WTC11 (cell line): Measurements from ENCODE around the gene MLH3. TPM values are rescaled to one million over a fixed set of nuclear protein-coding genes. Genes with fewer than 3 reads are reported as not detected.

Experiments
- ATAC-seq: fragments of 200-7000 bp; cut with Tn5 transposase; 2 replicates; pipeline ENCODE4 v1.10.0; 2021; ENCODE audit warnings: mild to moderate bottlenecking, moderate library complexity
- CTCF ChIA-PET: fragments of 300-600 bp; sonication (Branson Sonifier 250); formaldehyde crosslinking; loops from one replicate; lab custom pipeline; 2021; ENCODE audit warnings: antibody characterized with exemption; lab: Charles Lee
- POLR2A ChIA-PET: fragments of 350-600 bp; sonication (Branson Sonifier 250); formaldehyde crosslinking; loops from one replicate; lab custom pipeline; 2021; ENCODE audit warnings: antibody characterized with exemption; lab: Charles Lee
- DNase-seq: peaks from one replicate; pipeline ENCODE4 v3.0.0; 2021; ENCODE audit warnings: low spot score
- H3K27ac Mint-ChIP-seq: 2 replicates; pipeline ENCODE4 v1.8.0; 2021; ENCODE audit warnings: mixed read lengths
- H3K27me3 Mint-ChIP-seq: 2 replicates; pipeline ENCODE4 v1.8.0; 2021; ENCODE audit warnings: low read depth, mild to moderate bottlenecking, moderate library complexity, mixed read lengths
- H3K36me3 Mint-ChIP-seq: 2 replicates; pipeline ENCODE4 v1.8.0; 2021; ENCODE audit warnings: mixed read lengths
- H3K4me1 Mint-ChIP-seq: 2 replicates; pipeline ENCODE4 v1.8.0; 2022; ENCODE audit warnings: mixed read lengths
- H3K4me3 Mint-ChIP-seq: 2 replicates; pipeline ENCODE4 v1.8.0; 2021; ENCODE audit warnings: mild to moderate bottlenecking, moderate library complexity, mixed read lengths
- H3K9me3 Mint-ChIP-seq: 2 replicates; pipeline ENCODE4 v1.8.0; 2021; ENCODE audit warnings: mixed read lengths
- ATF1 ChIP-seq: sonication (generic); formaldehyde crosslinking; IDR thresholded peaks from 2 replicates; pipeline ENCODE4 v1.8.1; 2023; ENCODE audit warnings: mild to moderate bottlenecking, moderate library complexity, missing genetic modification reagents
- CREM ChIP-seq: sonication (generic); formaldehyde crosslinking; IDR thresholded peaks from 2 replicates; pipeline ENCODE4 v1.8.1; 2022; ENCODE audit warnings: mild to moderate bottlenecking, missing genetic modification reagents, moderate library complexity
- GTF2I ChIP-seq: fragments of 250-450 bp; sonication (Bioruptor Pico); conservative IDR thresholded peaks from 2 replicates; pipeline ENCODE4 v1.4.0; 2021; ENCODE audit warnings: mild to moderate bottlenecking
- HMGA2 ChIP-seq: fragments of 250-450 bp; sonication (Bioruptor Pico); IDR thresholded peaks from 2 replicates; pipeline ENCODE4 v1.4.0; 2021; ENCODE audit warnings: mild to moderate bottlenecking, moderate library complexity
- MYBL2 ChIP-seq: sonication (generic); formaldehyde crosslinking; IDR thresholded peaks from 2 replicates; pipeline ENCODE4 v1.8.1; 2023; ENCODE audit warnings: mild to moderate bottlenecking, moderate library complexity, missing genetic modification reagents
- NFE2L1 ChIP-seq: sonication (generic); formaldehyde crosslinking; IDR thresholded peaks from 2 replicates; pipeline ENCODE4 v1.8.1; 2023; ENCODE audit warnings: missing genetic modification reagents
- NR1H2 ChIP-seq: sonication (generic); formaldehyde crosslinking; IDR thresholded peaks from 2 replicates; pipeline ENCODE4 v1.9.0; 2021; ENCODE audit warnings: mild to moderate bottlenecking, moderate library complexity, missing genetic modification reagents
- NR3C1 ChIP-seq: sonication (generic); formaldehyde crosslinking; conservative IDR thresholded peaks from 2 replicates; pipeline ENCODE4 v1.8.1; 2023; ENCODE audit warnings: low read depth, mild to moderate bottlenecking, missing genetic modification reagents
- RELA ChIP-seq: sonication (generic); formaldehyde crosslinking; IDR thresholded peaks from 2 replicates; pipeline ENCODE4 v1.8.1; 2022; ENCODE audit warnings: missing genetic modification reagents, mild to moderate bottlenecking, borderline replicate concordance
- SMAD3 ChIP-seq: sonication (generic); formaldehyde crosslinking; IDR thresholded peaks from 2 replicates; pipeline ENCODE4 v1.8.0; 2022; ENCODE audit warnings: missing genetic modification reagents, mild to moderate bottlenecking, borderline replicate concordance
- TEAD1 ChIP-seq: sonication (generic); formaldehyde crosslinking; IDR thresholded peaks from 2 replicates; pipeline ENCODE4 v1.8.0; 2022; ENCODE audit warnings: mild to moderate bottlenecking, missing genetic modification reagents
- USF1 ChIP-seq: sonication (generic); formaldehyde crosslinking; IDR thresholded peaks from 2 replicates; pipeline ENCODE4 v1.8.0; 2022; ENCODE audit warnings: mild to moderate bottlenecking, missing genetic modification reagents
- ZNF121 ChIP-seq: sonication (generic); formaldehyde crosslinking; IDR thresholded peaks from 2 replicates; pipeline ENCODE4 v1.8.0; 2023; ENCODE audit warnings: missing genetic modification reagents
- ZNF138 ChIP-seq: sonication (generic); formaldehyde crosslinking; conservative IDR thresholded peaks from 2 replicates; pipeline ENCODE4 v1.8.1; 2022; ENCODE audit warnings: mild to moderate bottlenecking, moderate library complexity, missing genetic modification reagents
- ZNF263 ChIP-seq: sonication (generic); formaldehyde crosslinking; IDR thresholded peaks from 2 replicates; pipeline ENCODE4 v1.8.1; 2022; ENCODE audit warnings: low read depth, mild to moderate bottlenecking, moderate library complexity, missing genetic modification reagents
- total RNA-seq: library from RNA; stranded (reverse); gene quantifications from 3 replicates; pipeline ENCODE4 v1.2.3, GENCODE V29; 2021
- TF ChIP-seq, protein P1 (sequence below): sonication (generic); formaldehyde crosslinking; IDR thresholded peaks from 2 replicates; pipeline ENCODE4 v1.8.0; 2023; ENCODE audit warnings: missing genetic modification reagents
- TF ChIP-seq, protein P2 (sequence below): sonication (generic); formaldehyde crosslinking; IDR thresholded peaks from 2 replicates; pipeline ENCODE4 v1.8.1; 2023; ENCODE audit warnings: mild to moderate bottlenecking, missing genetic modification reagents, moderate library complexity
- TF ChIP-seq, protein P3 (sequence below): fragments of 250-450 bp; sonication (Bioruptor Pico); IDR thresholded peaks from 2 replicates; pipeline ENCODE4 v1.9.0; 2021; ENCODE audit warnings: mild to moderate bottlenecking
- TF ChIP-seq, protein P4 (sequence below): sonication (generic); formaldehyde crosslinking; IDR thresholded peaks from 2 replicates; pipeline ENCODE4 v1.8.0; 2023; ENCODE audit warnings: missing genetic modification reagents, mild to moderate bottlenecking, borderline replicate concordance

The MLH3 gene
- total RNA-seq, 1 experiment from 2014 or later: 16.7 TPM

DNA sequence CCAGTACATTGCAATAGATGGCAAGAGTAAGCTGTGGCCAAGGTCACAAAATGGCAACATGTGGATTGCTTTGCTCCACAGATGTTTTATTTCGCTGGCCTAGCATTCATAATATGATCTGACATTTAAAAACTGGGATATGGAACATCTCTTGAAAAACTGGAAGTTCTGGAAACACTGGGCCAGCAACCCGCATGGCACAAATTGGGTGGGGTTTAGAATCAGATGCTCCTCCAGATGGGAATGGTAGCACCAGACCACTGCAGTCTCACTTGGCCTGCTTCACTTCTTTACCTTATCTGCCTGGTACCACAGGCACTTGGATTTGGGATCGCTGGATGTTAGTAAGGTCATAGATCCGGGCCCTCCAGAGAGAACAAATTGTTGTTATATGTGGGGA, 28.3 kb upstream of the MLH3 start:
- no peaks in the 10 kb centered on the region for H3K27me3 Mint-ChIP-seq

GRCh38 chr14:75077794-75078193, 26.5 kb upstream of the MLH3 start:
- no peak for DNase-seq
- H3K4me1 Mint-ChIP-seq: no peaks in the 10 kb centered on the region
- ChIA-PET POLR2A (no interaction called here), CTCF (interaction anchor here (1.1 to 1.4 kb wide), 2 partner anchors 11 to 172 kb away, joined by 4 read pairs; no protein-coding TSS in a partner anchor)
- no peaks in the 10 kb centered on the region for H3K9me3 Mint-ChIP-seq
- no peaks in the 10 kb centered on the region for H3K36me3 Mint-ChIP-seq
- no peak overlapping the region for H3K4me3 Mint-ChIP-seq
- H3K27ac Mint-ChIP-seq: no peak overlapping the region
- TF ChIP-seq, protein P1, sequence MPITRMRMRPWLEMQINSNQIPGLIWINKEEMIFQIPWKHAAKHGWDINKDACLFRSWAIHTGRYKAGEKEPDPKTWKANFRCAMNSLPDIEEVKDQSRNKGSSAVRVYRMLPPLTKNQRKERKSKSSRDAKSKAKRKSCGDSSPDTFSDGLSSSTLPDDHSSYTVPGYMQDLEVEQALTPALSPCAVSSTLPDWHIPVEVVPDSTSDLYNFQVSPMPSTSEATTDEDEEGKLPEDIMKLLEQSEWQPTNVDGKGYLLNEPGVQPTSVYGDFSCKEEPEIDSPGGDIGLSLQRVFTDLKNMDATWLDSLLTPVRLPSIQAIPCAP (CRISPR knock-in tag): no peak
- TF ChIP-seq USF1 (CRISPR knock-in tag) (no peak), CREM (CRISPR knock-in tag) (no peak), TEAD1 (CRISPR knock-in tag) (no peak), NFE2L1 (CRISPR knock-in tag) (no peak)
- TF ChIP-seq, protein P2, sequence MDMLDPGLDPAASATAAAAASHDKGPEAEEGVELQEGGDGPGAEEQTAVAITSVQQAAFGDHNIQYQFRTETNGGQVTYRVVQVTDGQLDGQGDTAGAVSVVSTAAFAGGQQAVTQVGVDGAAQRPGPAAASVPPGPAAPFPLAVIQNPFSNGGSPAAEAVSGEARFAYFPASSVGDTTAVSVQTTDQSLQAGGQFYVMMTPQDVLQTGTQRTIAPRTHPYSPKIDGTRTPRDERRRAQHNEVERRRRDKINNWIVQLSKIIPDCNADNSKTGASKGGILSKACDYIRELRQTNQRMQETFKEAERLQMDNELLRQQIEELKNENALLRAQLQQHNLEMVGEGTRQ (CRISPR knock-in tag): no peak
- TF ChIP-seq, all 79 proteins: peak for 0
- no peaks in the 10 kb centered on the region for H3K27me3 Mint-ChIP-seq
- no peak for ATAC-seq

More for the DNA sequence above, 28.3 kb upstream of the MLH3 start:
- no peak overlapping the region for H3K27ac Mint-ChIP-seq
- no peaks in the 10 kb centered on the region for H3K9me3 Mint-ChIP-seq
- ATAC-seq (no peak), DNase-seq (no peak)
- CTCF ChIA-PET: interaction anchor here (0.7 to 0.9 kb wide), 2 partner anchors 9 to 219 kb away, joined by 3 read pairs; no protein-coding TSS in a partner anchor
- POLR2A ChIA-PET: interaction anchor here (0.6 kb wide), 1 partner anchor 447 kb away, joined by 4 read pairs; no protein-coding TSS in a partner anchor
- peaks cover 6% of the 10 kb centered on the region for H3K36me3 Mint-ChIP-seq
- no peaks in the 10 kb centered on the region for H3K4me1 Mint-ChIP-seq
- H3K4me3 Mint-ChIP-seq: no peak overlapping the region
- TF ChIP-seq NR3C1 (CRISPR knock-in tag) (no peak), ZNF138 (CRISPR knock-in tag) (no peak), CREM (CRISPR knock-in tag) (no peak), ZNF121 (CRISPR knock-in tag) (no peak), HMGA2 (CRISPR knock-in tag) (no peak), MYBL2 (CRISPR knock-in tag) (no peak), ZNF263 (CRISPR knock-in tag) (no peak), NR1H2 (CRISPR knock-in tag) (no peak), TEAD1 (CRISPR knock-in tag) (no peak), SMAD3 (CRISPR knock-in tag) (no peak), RELA (no peak), ATF1 (CRISPR knock-in tag) (no peak), GTF2I (CRISPR knock-in tag) (no peak)
- TF ChIP-seq, protein P3, sequence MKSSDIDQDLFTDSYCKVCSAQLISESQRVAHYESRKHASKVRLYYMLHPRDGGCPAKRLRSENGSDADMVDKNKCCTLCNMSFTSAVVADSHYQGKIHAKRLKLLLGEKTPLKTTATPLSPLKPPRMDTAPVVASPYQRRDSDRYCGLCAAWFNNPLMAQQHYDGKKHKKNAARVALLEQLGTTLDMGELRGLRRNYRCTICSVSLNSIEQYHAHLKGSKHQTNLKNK (CRISPR knock-in tag): no peak
- TF ChIP-seq, protein P4, sequence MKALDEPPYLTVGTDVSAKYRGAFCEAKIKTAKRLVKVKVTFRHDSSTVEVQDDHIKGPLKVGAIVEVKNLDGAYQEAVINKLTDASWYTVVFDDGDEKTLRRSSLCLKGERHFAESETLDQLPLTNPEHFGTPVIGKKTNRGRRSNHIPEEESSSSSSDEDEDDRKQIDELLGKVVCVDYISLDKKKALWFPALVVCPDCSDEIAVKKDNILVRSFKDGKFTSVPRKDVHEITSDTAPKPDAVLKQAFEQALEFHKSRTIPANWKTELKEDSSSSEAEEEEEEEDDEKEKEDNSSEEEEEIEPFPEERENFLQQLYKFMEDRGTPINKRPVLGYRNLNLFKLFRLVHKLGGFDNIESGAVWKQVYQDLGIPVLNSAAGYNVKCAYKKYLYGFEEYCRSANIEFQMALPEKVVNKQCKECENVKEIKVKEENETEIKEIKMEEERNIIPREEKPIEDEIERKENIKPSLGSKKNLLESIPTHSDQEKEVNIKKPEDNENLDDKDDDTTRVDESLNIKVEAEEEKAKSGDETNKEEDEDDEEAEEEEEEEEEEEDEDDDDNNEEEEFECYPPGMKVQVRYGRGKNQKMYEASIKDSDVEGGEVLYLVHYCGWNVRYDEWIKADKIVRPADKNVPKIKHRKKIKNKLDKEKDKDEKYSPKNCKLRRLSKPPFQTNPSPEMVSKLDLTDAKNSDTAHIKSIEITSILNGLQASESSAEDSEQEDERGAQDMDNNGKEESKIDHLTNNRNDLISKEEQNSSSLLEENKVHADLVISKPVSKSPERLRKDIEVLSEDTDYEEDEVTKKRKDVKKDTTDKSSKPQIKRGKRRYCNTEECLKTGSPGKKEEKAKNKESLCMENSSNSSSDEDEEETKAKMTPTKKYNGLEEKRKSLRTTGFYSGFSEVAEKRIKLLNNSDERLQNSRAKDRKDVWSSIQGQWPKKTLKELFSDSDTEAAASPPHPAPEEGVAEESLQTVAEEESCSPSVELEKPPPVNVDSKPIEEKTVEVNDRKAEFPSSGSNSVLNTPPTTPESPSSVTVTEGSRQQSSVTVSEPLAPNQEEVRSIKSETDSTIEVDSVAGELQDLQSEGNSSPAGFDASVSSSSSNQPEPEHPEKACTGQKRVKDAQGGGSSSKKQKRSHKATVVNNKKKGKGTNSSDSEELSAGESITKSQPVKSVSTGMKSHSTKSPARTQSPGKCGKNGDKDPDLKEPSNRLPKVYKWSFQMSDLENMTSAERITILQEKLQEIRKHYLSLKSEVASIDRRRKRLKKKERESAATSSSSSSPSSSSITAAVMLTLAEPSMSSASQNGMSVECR (CRISPR knock-in tag): no peak
